GM04504 (cell line): ENCODE results near the gene EDA.
"Not testable (repeated sequence)": the region's sequence is repeated elsewhere in the genome, so short reads cannot be mapped to it uniquely, and the experiment has no call there.

Source experiments
- DNase-seq: peaks from one replicate; pipeline ENCODE4 v3.0.0-alpha.2; 2012; ENCODE audit warnings: low read depth

The EDA gene

DNA sequence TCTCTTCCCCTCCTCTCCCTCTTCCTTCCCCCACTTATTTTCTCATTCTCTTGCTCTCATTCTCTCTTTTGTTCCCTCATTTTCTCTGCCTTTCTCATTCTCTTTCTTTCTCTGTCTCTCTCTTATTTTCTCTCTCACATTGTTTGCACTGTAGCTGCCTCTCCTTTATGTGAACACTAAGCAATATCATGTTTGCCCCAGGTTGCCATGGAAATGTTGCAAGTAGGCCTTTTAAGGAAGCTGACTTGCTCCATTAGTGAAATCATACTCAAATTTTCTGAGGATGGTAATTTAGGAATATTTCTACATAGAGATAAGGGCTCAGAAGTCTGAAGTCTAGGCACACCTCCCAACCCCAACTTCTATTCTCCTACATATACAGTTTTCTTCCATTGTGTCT, 130.1 kb downstream of the EDA start:
- no peak for DNase-seq

DNA sequence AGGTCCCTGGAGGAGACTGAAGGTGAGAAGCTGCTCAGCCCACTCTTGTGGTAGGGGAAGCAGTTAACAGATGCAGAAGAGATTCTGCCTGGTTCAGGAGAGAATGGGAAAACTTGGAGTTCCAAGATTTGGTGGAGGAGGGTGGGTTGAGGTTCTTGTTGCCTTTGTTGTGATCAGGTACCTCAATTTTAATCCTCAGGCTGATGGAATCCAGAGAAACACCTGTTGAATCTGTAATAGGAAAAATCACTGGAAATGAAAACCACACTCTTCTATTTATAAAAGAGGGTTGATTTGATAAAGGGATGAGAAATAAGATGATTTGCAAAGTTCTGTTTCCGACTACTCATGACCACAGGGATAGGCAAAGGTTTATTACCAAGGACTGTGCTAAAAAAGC, 132.1 kb downstream of the EDA start:
- no peak for DNase-seq

DNA sequence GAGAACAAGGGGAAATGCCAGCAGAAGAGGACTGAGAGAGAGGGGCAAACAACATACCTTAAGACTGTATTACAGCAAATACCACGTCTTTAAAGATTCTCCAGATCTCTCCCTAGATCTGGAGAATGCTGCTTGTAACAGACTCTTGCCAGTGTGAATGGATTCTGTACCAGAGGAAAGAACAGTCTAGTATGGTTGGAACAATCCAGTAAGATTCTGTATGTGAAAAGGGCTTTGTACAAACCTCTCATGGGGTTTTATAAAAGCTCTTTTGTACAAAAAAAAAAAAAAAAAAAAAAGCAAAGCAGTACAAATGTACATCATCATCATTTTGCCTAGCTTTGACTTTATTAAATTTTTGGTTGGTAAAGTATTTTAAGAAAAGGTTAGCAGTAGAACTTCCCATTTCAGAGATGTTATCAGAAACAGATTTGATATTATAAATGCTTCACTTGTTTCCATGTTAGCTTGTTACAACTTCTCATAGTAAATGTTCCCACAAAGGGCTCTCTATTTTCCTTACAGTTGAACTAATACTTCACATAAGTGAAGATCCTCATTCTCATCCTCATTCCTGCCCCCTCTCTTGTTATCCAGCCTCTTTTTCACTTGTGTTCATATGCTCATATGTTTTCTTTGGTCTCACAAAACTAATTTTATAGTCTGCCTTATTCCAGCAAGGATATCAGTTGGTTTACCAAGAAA, 144.2 kb downstream of the EDA start:
- no peak for DNase-seq

DNA sequence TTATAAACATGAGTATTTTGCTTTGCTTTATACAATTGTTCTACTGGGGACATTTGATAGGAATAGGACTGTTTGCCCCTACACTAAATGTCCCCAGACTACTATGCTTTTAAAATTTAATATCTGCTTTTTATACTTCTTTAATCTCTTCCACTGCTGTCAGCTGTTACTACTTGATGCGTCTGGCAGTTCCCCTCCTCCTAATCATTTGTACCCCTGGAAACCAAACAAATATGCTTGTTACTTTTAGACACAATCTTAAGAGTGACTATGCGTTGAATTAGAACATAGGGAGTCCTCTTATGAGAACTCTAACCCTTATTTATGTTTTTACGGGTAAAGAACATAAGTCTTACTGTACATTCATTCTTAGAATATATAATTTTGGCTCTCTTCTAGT, 145.7 kb downstream of the EDA start:
- DNase-seq: no peak

DNA sequence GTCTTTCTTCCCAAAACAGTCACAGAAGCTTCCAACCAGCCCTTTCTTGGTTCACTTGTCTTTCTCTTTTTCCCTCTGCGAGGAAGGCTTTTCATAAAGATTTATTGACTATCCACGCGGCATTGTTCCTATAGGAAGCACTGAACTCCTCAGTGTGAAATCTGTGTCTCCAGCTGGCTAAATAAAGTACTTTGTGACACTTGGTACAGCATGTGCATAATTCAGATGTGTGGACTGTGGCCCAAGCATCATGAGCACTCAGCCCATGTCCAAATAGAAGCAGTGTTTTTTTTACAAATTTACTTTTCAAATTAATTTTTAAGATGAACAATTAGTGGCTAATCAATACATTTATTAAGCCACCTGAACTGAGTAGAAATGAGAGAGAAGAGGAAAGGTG, 146.4 kb downstream of the EDA start:
- no peak for DNase-seq

DNA sequence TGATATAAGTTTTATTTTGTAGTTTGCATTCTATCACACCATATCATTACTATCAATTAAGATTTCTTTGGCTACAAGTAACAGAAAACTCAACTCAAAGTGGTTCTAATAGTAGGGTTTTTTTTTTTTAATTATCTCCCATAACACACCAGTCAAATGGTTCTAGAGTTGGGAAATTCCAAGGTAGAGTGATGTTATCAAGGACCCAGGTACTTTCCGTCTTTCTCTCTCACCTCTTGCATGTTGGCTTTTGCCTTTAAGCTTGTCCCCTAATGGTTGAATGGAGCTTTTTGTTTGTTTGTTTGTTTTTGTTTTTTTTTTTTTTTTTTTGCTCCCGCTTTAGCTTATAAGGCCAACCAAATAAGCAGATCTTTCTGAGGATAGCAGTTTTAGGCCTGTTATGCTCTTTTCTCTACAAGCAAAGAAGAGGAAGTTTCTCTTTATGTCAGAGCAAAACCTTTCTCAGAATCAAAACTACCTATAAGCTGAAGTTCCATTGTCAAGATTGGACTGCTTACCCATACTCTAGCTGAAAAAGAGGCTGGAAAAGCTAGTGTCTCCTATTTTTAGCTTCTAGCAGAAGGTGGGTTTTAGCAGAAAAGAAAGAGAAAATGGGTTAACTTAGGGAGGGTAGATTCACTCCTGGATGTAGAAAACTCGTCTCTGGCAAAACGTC, 177.5 kb downstream of the EDA start:
- no peak for DNase-seq

DNA sequence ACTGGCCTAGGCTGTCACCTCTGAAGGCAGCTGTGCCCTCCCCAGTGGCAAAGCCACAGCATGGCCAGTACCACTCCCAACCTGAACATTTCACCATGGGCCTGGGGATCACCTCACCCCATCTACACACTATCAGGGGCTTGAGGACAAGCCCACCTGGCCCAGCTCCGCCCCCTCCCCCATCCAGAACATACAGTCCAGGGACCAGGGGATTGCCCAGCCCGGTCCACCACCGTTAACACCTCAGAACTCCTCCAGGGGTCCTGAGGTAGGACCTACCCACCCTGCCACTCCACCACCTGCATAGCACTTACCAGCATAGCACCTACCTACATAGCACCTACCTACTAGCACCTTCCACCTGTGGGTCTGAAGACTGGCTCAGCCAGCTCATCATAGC, 179.8 kb downstream of the EDA start:
- DNase-seq: no peak

DNA sequence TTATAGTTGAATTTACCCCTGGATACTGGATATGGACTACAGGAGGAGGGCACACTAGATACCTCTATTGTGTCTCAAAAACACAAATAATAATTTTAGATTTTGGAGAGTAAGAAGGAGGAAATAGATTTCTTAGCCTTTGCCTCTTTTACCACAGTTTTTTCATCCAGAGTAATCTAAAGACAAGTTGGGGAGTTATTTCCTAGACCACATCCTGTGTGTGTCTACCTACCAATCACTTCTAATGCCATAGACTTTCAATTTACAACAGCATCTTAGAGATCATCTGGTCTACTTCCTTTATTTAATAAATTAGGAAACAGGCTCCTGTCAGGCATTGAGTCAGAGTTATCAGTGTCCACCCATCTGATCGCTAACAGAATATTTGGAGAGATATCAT, 191.5 kb downstream of the EDA start:
- no peak for DNase-seq

DNA sequence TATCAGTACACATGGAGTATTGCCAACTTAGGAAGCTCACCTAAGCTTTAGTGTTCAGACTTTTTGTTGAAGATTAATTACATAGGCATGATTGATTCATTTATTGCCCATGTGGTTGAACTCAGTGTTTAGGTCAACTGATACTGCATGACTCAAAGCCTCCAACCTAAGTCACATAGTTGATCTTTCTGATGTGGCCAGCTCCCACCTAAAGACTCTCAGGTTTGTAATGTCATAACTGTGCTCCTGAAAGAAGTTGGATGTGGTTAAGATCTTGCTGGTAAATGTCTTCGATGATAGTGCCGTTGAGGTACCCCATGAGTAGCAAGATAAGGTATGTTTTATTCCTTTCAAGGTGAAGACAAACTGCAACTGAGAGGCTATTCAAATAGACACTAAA, 192.5 kb downstream of the EDA start:
- DNase-seq: no peak

DNA sequence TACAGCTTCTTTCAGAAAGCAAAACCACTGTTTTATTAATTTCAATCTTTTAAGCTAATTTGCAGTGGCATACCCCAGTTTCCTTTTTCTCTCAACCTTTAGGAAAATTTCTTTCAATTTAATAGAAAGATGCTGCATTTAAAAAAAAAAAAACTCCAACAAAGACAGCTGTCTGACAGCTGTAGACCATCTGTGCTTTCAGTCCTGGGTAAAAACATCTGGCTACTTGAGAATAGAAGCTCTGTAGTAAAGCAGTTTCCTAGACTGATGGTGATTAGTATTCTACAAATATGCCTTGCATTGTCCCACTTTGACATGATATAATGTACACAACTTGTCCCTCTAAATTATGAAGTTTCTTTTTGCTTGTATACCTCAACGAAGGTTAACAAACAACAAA, 197.8 kb downstream of the EDA start:
- no peak for DNase-seq

DNA sequence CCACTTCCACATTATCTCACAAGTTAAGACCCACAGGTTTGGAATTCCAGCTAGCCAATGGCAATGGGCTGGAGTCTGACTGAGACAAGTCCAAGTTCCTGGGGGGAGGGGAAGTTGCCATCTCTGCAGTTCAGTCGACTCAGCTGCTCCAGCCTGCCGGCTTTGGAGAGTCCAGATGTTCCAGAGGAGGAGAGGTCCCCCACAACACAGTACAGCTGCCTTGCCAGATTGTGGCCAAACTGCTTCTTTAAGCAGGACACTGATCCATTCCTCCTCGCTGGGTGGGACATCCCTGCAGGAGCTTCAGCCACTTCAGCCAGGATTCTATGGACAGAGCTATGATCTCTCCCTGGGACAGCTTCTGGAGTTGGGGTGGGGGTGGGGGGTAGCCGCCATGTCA, 199.2 kb downstream of the EDA start:
- DNase-seq: no peak

DNA sequence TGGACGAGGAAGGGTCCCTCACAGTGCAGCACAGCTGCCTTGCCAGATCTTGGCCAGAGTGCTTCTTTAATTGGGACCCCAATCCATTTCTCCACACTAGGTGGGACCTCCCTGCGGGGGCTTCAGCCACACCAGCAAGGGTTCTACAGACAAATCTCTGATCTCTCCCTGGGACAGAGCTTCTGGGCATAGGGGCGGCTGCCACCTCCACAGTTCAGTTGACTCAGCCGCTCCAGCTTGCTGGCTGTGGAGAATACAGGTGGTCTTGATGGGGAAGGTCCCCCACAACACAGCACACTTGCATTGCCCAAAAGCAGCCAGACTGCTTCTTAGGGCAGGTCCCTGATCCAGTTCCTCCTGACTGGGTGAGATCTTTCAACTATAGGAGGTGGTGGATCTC, 199.6 kb downstream of the EDA start:
- DNase-seq: no peak

DNA sequence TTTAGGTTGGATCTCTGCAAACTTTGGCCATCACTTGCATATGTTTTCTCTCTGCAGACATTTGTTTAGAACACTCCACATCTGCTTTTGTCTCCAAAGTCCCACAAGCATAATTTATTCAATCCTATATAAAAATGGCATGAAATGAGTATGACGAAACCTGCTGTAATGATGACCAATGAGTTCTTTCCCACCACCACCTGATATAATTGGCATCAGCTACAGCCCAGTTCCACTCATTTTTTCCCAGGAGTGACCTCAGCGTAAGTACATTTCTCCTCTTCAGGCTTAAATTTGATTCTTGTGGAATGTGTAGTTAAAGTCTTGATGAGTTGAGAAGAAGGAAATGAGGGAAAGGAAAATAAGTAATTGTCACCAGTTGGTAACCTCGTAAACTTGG, 228.7 kb downstream of the EDA start:
- DNase-seq: no peak

DNA sequence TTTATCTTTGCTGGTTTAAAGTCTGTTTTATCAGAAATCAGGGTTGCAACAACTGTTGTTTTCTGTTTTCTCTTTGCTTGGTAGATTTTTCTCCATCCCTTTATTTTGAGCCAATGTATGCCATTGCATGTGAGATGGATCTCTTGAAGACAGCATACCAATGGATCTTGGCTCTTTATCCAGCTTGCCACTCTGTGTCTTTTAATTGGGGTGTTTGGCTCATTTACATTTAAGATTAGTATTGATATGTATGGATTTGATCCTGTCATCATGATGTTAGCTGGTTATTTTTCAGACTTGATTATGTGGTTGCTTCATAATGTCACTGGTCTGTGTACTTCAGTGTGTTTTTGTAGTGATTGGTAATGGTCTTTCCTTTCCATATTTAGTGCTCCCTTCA, 244.1 kb downstream of the EDA start:
- DNase-seq: not testable (repeated sequence)

DNA sequence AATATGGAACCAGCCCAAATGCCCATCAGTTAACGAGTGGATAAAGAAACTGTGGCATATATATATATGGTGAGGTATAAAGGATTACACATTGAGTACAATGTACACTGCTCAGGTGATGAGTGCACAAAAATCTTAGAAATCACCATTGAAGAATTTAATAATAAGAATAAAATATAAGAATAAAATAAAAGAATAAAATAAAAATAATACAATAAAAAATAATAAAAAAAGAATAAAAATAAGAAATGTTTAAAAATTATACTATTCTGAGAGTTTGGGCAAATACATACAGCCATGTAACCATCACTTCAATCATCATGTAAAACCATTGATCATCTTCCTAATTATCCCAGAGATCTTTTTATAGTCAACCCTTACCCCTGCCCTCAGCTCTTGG, 260.3 kb downstream of the EDA start:
- no peak for DNase-seq

DNA sequence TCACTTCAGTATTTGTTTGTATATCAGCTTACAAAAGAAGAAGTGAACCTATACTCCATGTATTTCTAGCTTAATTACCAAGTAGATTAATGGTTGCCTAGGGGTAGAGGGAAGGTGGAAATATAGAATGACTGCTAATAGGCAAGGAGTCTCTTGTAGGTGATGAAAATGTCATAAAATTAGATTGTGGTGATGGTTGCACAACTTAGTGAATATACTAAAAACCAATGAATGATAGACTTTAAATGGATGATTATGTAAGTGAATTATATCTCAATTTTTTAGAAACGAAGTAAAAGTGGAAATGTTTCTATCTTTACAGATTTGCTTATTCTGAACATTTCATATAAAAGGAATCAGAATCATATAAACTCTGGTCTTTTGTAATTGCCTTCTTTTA, 268.3 kb downstream of the EDA start:
- no peak for DNase-seq

DNA sequence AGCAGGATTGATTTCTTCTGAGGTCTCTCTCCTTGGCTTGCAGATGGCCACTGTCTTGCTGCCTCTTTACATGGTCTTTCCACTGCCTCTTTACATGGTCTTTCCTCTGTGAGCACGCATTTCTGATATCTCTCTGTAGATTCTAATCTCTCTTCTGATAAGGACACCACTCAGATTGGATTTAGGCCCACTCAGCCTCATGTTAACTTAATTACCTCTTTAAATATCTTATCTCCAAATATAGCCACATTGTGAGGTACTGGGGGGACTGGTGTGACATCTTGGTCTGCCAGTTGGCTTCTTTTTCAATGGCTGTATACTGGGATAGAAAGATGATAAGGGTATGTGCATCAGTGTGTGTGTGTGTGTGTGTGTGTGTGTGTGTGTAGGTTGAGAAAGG, 280.1 kb downstream of the EDA start:
- DNase-seq: no peak

DNA sequence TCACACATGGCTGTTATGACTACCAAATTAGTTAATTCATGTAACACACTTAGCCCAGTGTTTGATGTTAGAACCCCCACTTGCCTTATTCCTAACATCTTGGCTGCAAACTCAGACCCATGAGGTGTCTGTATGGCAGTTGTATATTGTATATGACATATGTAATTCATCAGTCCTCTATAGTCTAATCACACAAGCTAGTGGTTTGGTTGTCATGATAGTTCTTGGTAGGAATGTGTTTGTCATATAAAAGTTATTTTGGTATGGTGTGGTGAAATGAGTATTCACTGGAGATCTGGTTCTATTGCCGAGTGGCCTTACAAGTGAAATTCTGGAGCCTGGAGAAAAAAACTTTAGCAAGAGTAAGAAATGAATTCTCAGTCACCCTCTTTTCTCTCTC, 284.6 kb downstream of the EDA start:
- no peak for DNase-seq

DNA sequence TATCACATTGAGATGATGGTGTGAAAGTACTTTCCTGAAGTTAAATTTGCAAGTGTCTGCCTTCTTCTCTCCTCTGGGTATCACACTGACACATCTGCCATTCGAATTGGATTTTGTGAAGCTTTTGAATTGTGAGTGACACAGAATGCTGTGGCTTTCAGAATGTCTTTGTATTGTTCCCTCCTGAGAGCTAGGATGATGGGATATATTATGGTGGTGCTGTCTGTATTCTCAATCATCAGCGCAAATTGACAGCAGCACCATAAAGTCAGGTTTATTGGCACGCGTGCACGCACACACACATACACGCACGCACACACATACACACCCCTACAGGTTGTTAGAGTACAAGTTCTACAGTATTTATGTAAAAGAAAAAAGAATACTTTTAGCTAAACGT, 290.5 kb downstream of the EDA start:
- DNase-seq: no peak

DNA sequence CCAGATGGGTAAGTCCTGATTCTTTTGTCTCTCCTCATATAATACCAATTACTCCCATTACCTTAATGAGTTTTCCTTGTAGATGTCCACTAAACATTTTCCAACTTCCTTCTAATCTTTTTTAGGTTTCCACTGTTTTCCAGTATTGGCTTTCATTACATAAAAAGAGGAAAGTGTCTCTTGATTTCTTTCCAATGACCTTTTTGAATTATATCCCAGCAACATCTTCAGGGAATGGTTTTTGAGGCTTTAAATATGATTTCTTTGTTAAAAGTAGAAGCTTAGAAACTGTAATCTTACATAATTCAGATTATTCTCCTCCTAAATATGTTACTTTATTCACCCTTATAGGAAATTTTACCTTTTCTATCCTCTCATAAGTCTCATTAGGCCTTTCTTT, 298.9 kb downstream of the EDA start:
- no peak for DNase-seq

DNA sequence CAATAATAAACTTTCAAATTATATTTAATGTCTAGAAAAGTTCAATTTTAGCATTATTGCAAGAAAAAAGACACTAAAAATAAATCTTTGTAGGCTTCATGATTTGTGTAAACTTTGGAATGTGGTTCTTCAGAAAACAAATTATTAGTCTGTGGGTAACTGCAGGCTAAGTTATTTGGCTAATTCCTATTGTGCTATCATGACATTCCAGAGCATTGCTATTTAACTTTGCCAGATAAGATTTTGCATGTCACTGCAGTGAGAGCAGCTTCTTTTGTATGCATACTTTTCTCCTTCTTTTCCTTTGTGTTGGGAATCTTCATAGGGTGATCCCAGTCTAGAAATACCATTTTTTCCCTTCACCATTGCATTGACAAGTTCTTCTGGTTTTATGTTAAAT, 303.8 kb downstream of the EDA start:
- DNase-seq: no peak

DNA sequence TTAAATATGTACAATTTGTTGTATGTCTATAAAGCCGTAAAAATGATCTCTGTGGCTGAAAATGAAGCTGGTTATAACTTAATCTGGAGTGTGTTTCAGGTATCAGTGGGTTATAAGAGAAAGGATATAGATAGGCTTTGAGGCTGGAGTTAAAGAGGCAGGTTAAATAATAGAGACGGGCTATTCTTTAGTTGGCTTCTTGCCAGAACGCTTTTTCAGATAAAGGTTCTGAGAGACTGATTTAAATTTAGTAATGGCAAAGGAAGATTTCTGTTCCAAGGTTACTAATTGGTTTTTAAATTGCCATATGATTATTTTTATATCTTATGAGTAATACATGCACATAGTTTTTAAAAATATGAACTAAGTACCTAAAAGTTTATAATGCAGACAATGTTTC, 316.4 kb downstream of the EDA start:
- DNase-seq: no peak

DNA sequence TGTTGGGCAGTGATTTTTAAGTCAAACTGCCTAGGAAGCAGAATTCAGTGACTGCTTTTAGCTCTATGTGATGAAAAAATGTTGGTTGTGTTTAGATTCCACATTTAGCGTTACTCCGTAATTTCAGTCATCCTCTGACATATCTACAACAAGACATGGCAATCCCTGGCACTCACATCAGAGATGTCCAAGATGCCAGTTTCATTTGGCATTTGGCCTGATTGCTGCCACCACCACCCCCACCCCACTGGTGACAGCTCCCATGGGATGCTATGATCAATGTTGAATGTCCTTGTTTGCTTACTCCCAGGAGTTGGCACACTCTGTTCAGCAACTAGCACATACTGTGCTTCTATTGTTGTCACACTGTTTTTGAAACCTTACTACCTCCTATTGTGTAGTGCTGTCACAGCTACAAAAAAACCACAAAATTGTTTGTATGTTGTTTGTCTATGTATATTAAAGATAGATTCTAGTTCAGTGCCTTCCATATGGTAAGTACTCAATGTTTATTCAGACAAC, 332.4 kb downstream of the EDA start:
- no peak for DNase-seq

DNA sequence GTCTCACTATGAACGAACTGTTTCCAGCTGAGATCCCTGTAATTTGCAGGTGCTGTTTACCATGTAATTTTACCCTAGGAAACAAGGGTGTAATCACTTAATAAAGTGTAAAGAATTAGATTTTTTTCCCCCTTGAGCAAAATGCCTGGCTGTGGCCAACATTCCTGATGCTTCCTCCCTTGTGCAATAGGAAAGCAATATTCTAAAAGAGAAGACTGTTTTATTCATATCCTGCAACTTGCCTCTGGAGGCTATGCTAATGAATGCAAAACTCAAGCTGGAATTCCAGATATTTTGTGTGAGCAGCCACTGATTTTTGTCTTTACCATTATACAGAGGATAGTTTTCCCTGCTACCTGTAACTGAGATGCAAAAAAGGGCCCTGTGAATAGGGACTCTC, 335.8 kb downstream of the EDA start:
- no peak for DNase-seq
